ENCODE data around the gene H19.

Gene H19

GRCh38 chr11:1997755-1998154 is at the start of gene H19:
TSS of gene H19 (minus strand) at chr11:1997842.
- DNase-seq = no peak

- no peak for DNase-seq
Observed at GRCh38 chr11:2041963-2042362, 44.3 kb upstream of the H19 start.

GRCh38 chr11:2041153-2041552 is 43.5 kb upstream of the H19 start:
- no peak for DNase-seq

GRCh38 chr11:2039198-2039759 is 41.6 kb upstream of the H19 start:
- DNase-seq = no peak

GRCh38 chr11:2036863-2037486 is 39.3 kb upstream of the H19 start:
- DNase-seq = no peak

GRCh38 chr11:2035382-2035781 is 37.7 kb upstream of the H19 start:
- no peak for DNase-seq

- no peak for DNase-seq
Observed at GRCh38 chr11:2031058-2031457, 33.4 kb upstream of the H19 start.

GRCh38 chr11:2027708-2028107 is 30.1 kb upstream of the H19 start:
- DNase-seq = no peak

GRCh38 chr11:2015025-2015424 is 17.4 kb upstream of the H19 start:
- no peak for DNase-seq

- DNase-seq = no peak
Observed at GRCh38 chr11:2012440-2012839, 14.8 kb upstream of the H19 start.

- no peak for DNase-seq
Observed at GRCh38 chr11:2004466-2004865, 6.8 kb upstream of the H19 start.

GRCh38 chr11:2002807-2003206 is 5.2 kb upstream of the H19 start:
- no peak for DNase-seq

- no peak for DNase-seq
Observed at GRCh38 chr11:2002042-2002776, 4.6 kb upstream of the H19 start.

GRCh38 chr11:1998861-1999260 is 1.2 kb upstream of the H19 start:
- DNase-seq = no peak

- no peak for DNase-seq
Observed at GRCh38 chr11:1998290-1998689, 648 bp upstream of the H19 start.

- DNase-seq = no peak
Observed at GRCh38 chr11:1994121-1994520, 3.5 kb downstream of the H19 start.

GRCh38 chr11:1992111-1992510 is 5.5 kb downstream of the H19 start:
- no peak for DNase-seq

- no peak for DNase-seq
Observed at GRCh38 chr11:1990872-1991578, 6.6 kb downstream of the H19 start.

GRCh38 chr11:1989953-1990352 is 7.7 kb downstream of the H19 start:
- no peak for DNase-seq

- DNase-seq = no peak
Observed at GRCh38 chr11:1988667-1989317, 8.8 kb downstream of the H19 start.

GRCh38 chr11:1988174-1988573 is 9.5 kb downstream of the H19 start:
- DNase-seq = no peak

GRCh38 chr11:1987024-1987423 is 10.6 kb downstream of the H19 start:
- no peak for DNase-seq

- no peak for DNase-seq
Observed at GRCh38 chr11:1983601-1983961, 14.1 kb downstream of the H19 start.
